ENCODE data around the gene CARF.

CARF gene

GRCh38 chr2:202918860-202919259, 6.8 kb downstream of the CARF start:
- FAIRE-seq (no peak), DNase-seq (ENCODE audit: insufficient read length, low spot score) (no peak)
- TF ChIP-seq CTCF (IDR thresholded peaks at IDR 0.05; ENCODE audit: insufficient read depth, missing control alignments), result no peak

GRCh38 chr2:202932425-202933138, 20.5 kb downstream of the CARF start:
- no peak for FAIRE-seq
- TF ChIP-seq CTCF (IDR thresholded peaks at IDR 0.05; ENCODE audit: insufficient read depth, missing control alignments), result no peak
- no peak for DNase-seq (ENCODE audit: insufficient read length, low spot score)

GRCh38 chr2:202933139-202933510, 21.1 kb downstream of the CARF start:
- TF ChIP-seq CTCF (IDR thresholded peaks at IDR 0.05; ENCODE audit: insufficient read depth, missing control alignments), result no peak
- no peak for FAIRE-seq
- no peak for DNase-seq (ENCODE audit: insufficient read length, low spot score)

GRCh38 chr2:202933958-202934357, 21.9 kb downstream of the CARF start:
- no peak for FAIRE-seq
- no peak for TF ChIP-seq CTCF (IDR thresholded peaks at IDR 0.05; ENCODE audit: insufficient read depth, missing control alignments)
- DNase-seq (ENCODE audit: insufficient read length, low spot score), result no peak

GRCh38 chr2:202934456-202934855, 22.4 kb downstream of the CARF start:
- TF ChIP-seq CTCF (IDR thresholded peaks at IDR 0.05; ENCODE audit: insufficient read depth, missing control alignments), result no peak
- DNase-seq (ENCODE audit: insufficient read length, low spot score) (no peak), FAIRE-seq (no peak)

GRCh38 chr2:202938960-202939359, 26.9 kb downstream of the CARF start:
- FAIRE-seq, result no peak
- no peak for DNase-seq (ENCODE audit: insufficient read length, low spot score)
- no peak for TF ChIP-seq CTCF (IDR thresholded peaks at IDR 0.05; ENCODE audit: insufficient read depth, missing control alignments)

- no peak for FAIRE-seq
- no peak for TF ChIP-seq CTCF (IDR thresholded peaks at IDR 0.05; ENCODE audit: insufficient read depth, missing control alignments)
- no peak for DNase-seq (ENCODE audit: insufficient read length, low spot score)
Measured at GRCh38 chr2:202941771-202942170, 29.7 kb downstream of the CARF start.
